Omental fat pad (tissue), 4 donors: ENCODE measurements around the gene ZNF492. TPM values are rescaled to one million over a fixed set of nuclear protein-coding genes. Genes with fewer than 3 reads are reported as not detected.

Experiments used
- ATAC-seq: fragments of 150-250 bp; one replicate; pipeline ENCODE4 v1.9.1; 2016; ENCODE audit warnings: mild to moderate bottlenecking, moderate library complexity; ENCODE audit not compliant: low FRiP score
- DNase-seq: peaks from one replicate; pipeline ENCODE4 v3.0.0-alpha.2; 2019; ENCODE audit warnings: low spot score
- CTCF ChIP-seq, 3 donors: fragments of 450-650 bp; IDR thresholded peaks; one replicate each; pipeline ENCODE4 v1.5.1; 2016 to 2017; ENCODE audit warnings: antibody characterized with exemption in 3 of 3, mild to moderate bottlenecking in 3 of 3, moderate library complexity in 2 of 3
- total RNA-seq, 4 donors: library from RNA; depleted of rRNA; stranded (reverse); fragments of >200 nt; gene quantifications; one replicate each; pipeline ENCODE4 v1.1.0, GENCODE V29; 2016

ZNF492 gene
- total RNA-seq, 4 donors from 2014 or later: 0.12 to 0.32 (median 0.22) TPM

GRCh38 chr19:22617614-22618320 is 16.4 kb upstream of the ZNF492 start:
- DNase-seq (no peak), ATAC-seq (peak; percentile 64)
- TF ChIP-seq CTCF (IDR thresholded peaks at IDR 0.05): no peak

GRCh38 chr19:22619371-22619770 is 14.8 kb upstream of the ZNF492 start:
- TF ChIP-seq CTCF (IDR thresholded peaks at IDR 0.05): no peak
- no peak for ATAC-seq
- DNase-seq: no peak

DNA sequence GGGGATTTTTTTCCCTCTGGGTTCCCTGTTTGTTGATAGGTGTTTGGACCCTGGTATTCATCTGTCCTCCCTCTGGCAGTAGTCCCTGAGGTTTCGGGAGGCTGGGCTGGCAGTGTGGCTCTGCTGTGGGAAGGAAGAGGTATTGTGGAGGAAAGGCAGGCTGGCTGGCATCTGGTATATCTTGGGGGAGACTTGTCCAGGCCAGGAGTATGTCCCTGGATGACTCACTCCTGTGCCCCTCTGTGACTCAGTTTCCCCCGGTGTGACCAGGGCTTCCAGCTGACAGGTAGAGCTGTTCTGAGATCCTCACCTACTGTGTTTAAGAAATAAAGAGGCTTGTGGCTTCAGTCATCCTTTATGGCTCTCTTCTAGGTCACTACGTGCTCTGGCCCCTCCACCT is 14.2 kb upstream of the ZNF492 start:
- ATAC-seq: no peak
- no peak for TF ChIP-seq CTCF (IDR thresholded peaks at IDR 0.05)
- no peak for DNase-seq

- no peak for TF ChIP-seq CTCF (IDR thresholded peaks at IDR 0.05)
- DNase-seq (no peak), ATAC-seq (no peak)
Measured at GRCh38 chr19:22620401-22620800, 13.7 kb upstream of the ZNF492 start.

GRCh38 chr19:22620912-22621311 is 13.2 kb upstream of the ZNF492 start:
- ATAC-seq (no peak), DNase-seq (no peak)
- no peak for TF ChIP-seq CTCF (IDR thresholded peaks at IDR 0.05)

DNA sequence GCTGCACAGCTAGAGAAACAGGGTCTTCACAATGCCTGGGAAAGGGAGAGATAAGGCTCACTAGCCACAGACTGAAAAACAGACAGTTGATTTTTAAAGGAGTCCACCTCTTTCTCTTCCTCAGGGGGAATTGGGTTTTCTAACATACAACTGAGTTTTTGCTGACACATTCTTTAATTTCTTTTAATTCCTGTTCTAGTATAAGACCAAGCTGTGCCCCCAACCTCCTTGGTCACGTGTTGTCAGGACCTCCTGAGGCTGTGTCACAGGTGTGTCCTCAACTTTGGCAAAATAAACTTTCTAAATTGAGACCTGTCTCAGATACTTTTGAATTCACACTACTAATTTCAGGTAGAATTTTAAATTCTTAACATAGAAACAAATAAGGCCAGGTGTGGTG is 12.1 kb upstream of the ZNF492 start:
- no peak for ATAC-seq
- no peak for DNase-seq
- no peak for TF ChIP-seq CTCF (IDR thresholded peaks at IDR 0.05)
